ENCODE data around the gene ZBTB16.

Gene ZBTB16

GRCh38 chr11:114084414-114084813 lies 24.9 kb downstream of the ZBTB16 start:
- DNase-seq (ENCODE audit: low read depth): no peak

GRCh38 chr11:114085965-114086793 lies 26.7 kb downstream of the ZBTB16 start:
- DNase-seq (ENCODE audit: low read depth): no peak

- no peak for DNase-seq (ENCODE audit: low read depth)
Observed at GRCh38 chr11:114087025-114087424, 27.5 kb downstream of the ZBTB16 start.

GRCh38 chr11:114088216-114088615 lies 28.7 kb downstream of the ZBTB16 start:
- no peak for DNase-seq (ENCODE audit: low read depth)

- DNase-seq (ENCODE audit: low read depth): no peak
Observed at GRCh38 chr11:114088836-114089235, 29.3 kb downstream of the ZBTB16 start.

- no peak for DNase-seq (ENCODE audit: low read depth)
Observed at GRCh38 chr11:114089748-114090147, 30.2 kb downstream of the ZBTB16 start.

GRCh38 chr11:114090225-114090910 lies 30.9 kb downstream of the ZBTB16 start:
- DNase-seq (ENCODE audit: low read depth): no peak

- DNase-seq (ENCODE audit: low read depth): no peak
Observed at GRCh38 chr11:114090976-114091375, 31.5 kb downstream of the ZBTB16 start.

- no peak for DNase-seq (ENCODE audit: low read depth)
Observed at GRCh38 chr11:114091516-114092397, 32.2 kb downstream of the ZBTB16 start.

- DNase-seq (ENCODE audit: low read depth): no peak
Observed at GRCh38 chr11:114092478-114092877, 33.0 kb downstream of the ZBTB16 start.

- DNase-seq (ENCODE audit: low read depth): no peak
Observed at GRCh38 chr11:114092953-114093352, 33.4 kb downstream of the ZBTB16 start.

GRCh38 chr11:114094516-114094915 lies 35.0 kb downstream of the ZBTB16 start:
- no peak for DNase-seq (ENCODE audit: low read depth)

- no peak for DNase-seq (ENCODE audit: low read depth)
Observed at GRCh38 chr11:114095899-114096298, 36.4 kb downstream of the ZBTB16 start.

- no peak for DNase-seq (ENCODE audit: low read depth)
Observed at GRCh38 chr11:114097832-114098231, 38.3 kb downstream of the ZBTB16 start.

GRCh38 chr11:114098927-114099326 lies 39.4 kb downstream of the ZBTB16 start:
- no peak for DNase-seq (ENCODE audit: low read depth)

- DNase-seq (ENCODE audit: low read depth): no peak
Observed at GRCh38 chr11:114099392-114100178, 40.1 kb downstream of the ZBTB16 start.

- DNase-seq (ENCODE audit: low read depth): no peak
Observed at GRCh38 chr11:114102993-114103896, 43.7 kb downstream of the ZBTB16 start.

GRCh38 chr11:114105611-114106010 lies 46.1 kb downstream of the ZBTB16 start:
- no peak for DNase-seq (ENCODE audit: low read depth)

- no peak for DNase-seq (ENCODE audit: low read depth)
Observed at GRCh38 chr11:114106047-114106446, 46.5 kb downstream of the ZBTB16 start.

- no peak for DNase-seq (ENCODE audit: low read depth)
Observed at GRCh38 chr11:114106986-114107385, 47.5 kb downstream of the ZBTB16 start.
